Transverse colon (tissue), 4 donors: ENCODE results near the gene OS9.

Experiments used
- EP300 ChIP-seq: sonication (generic); formaldehyde crosslinking; IDR thresholded peaks from one replicate; pipeline ENCODE4 v1.6.1; 2017; ENCODE audit warnings: antibody characterized with exemption, low read depth
- POLR2AphosphoS5 ChIP-seq, 3 donors: sonication (generic); formaldehyde crosslinking; IDR thresholded peaks; one replicate each; pipeline ENCODE4 v1.6.1; 2016; ENCODE audit warnings: antibody characterized with exemption in 3 of 3
- TF ChIP-seq, protein P1 (sequence below), 5 experiments: fragments of 200-600 bp in 3 of 5; fragments of 450-650 bp in 2 of 5; sonication (generic) in 3 of 5; IDR thresholded peaks; 1 replicate in 2 of 5; 2 replicates in 3 of 5; pipeline ENCODE4 v1.5.1; 2016 to 2017; ENCODE audit warnings: antibody characterized with exemption in 5 of 5, inconsistent platforms in 3 of 5, mild to moderate bottlenecking in 2 of 5, moderate library complexity in 1 of 5

DNA sequence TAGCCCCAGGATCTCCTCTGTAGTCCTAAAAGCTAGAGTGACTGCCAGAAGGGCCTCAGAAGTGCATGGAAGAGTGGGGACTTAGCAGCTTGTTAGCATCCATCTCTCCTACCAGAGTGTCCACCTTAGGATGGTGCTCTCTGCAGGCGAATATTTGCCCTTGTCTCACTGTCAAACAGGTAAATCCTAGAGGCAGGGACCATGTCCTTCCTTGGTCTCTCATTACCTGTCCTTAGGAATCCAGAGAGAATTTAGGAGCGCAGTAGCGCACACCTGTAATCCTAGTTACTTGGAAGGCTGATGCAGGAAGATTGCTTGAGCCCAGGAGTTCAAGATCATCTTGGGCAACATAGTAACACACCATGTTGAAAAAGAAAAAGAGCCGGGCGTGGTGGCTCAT lies 23.2 kb downstream of the OS9 start:
- TF ChIP-seq, protein P1, sequence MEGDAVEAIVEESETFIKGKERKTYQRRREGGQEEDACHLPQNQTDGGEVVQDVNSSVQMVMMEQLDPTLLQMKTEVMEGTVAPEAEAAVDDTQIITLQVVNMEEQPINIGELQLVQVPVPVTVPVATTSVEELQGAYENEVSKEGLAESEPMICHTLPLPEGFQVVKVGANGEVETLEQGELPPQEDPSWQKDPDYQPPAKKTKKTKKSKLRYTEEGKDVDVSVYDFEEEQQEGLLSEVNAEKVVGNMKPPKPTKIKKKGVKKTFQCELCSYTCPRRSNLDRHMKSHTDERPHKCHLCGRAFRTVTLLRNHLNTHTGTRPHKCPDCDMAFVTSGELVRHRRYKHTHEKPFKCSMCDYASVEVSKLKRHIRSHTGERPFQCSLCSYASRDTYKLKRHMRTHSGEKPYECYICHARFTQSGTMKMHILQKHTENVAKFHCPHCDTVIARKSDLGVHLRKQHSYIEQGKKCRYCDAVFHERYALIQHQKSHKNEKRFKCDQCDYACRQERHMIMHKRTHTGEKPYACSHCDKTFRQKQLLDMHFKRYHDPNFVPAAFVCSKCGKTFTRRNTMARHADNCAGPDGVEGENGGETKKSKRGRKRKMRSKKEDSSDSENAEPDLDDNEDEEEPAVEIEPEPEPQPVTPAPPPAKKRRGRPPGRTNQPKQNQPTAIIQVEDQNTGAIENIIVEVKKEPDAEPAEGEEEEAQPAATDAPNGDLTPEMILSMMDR (IDR thresholded peaks at IDR 0.05): no peak
- TF ChIP-seq EP300 (no peak), POLR2AphosphoS5 (IDR thresholded peaks at IDR 0.05) (no peak)
